ENCODE measurements around the gene ZNF184. TPM values are rescaled to one million over a fixed set of nuclear protein-coding genes. Genes with fewer than 3 reads are reported as not detected.
"Not testable (repeated sequence)": the region's sequence is repeated elsewhere in the genome, so short reads cannot be mapped to it uniquely, and the experiment has no call there.

ZNF184 gene
- total RNA-seq, 1 donor from 2014 or later, result 8.2 TPM

GRCh38 chr6:27426045-27426620 is 46.8 kb downstream of the ZNF184 start:
- Mint-ChIP-seq H3K4me3 (no peak overlapping the region), H3K36me3 (ENCODE audit: low read depth) (no peaks in the 10 kb centered on the region), H3K9me3 (peaks cover 10% of the 10 kb centered on the region), H3K27me3 (no peaks in the 10 kb centered on the region), H3K4me1 (no peaks in the 10 kb centered on the region), H3K27ac (no peak overlapping the region)
- intact Hi-C loops (cut with micrococcal nuclease), result no loop called here
- DNase-seq, result no peak

- H3K9me3 Mint-ChIP-seq, result peaks cover 15% of the 10 kb centered on the region
- intact Hi-C loops (cut with micrococcal nuclease); H3K4me1 Mint-ChIP-seq; H3K27ac Mint-ChIP-seq; DNase-seq; H3K36me3 Mint-ChIP-seq (ENCODE audit: low read depth); H3K4me3 Mint-ChIP-seq; H3K27me3 Mint-ChIP-seq: not testable (repeated sequence)
Measured at GRCh38 chr6:27424851-27425250, 48.1 kb downstream of the ZNF184 start.

- Mint-ChIP-seq H3K4me1 (no peaks in the 10 kb centered on the region), H3K9me3 (peaks cover 19% of the 10 kb centered on the region), H3K4me3 (no peak overlapping the region), H3K36me3 (ENCODE audit: low read depth) (no peaks in the 10 kb centered on the region), H3K27ac (no peak overlapping the region), H3K27me3 (no peaks in the 10 kb centered on the region)
- intact Hi-C loops (cut with micrococcal nuclease), result no loop called here
- no peak for DNase-seq
Measured at GRCh38 chr6:27422651-27423332, 50.1 kb downstream of the ZNF184 start.

- no peaks in the 10 kb centered on the region for H3K27me3 Mint-ChIP-seq
- peaks cover 23% of the 10 kb centered on the region for H3K9me3 Mint-ChIP-seq
- intact Hi-C loops (cut with micrococcal nuclease), result no loop called here
- no peak for DNase-seq
- H3K4me1 Mint-ChIP-seq, result no peaks in the 10 kb centered on the region
- no peak overlapping the region for H3K27ac Mint-ChIP-seq
- H3K4me3 Mint-ChIP-seq, result no peak overlapping the region
- no peaks in the 10 kb centered on the region for H3K36me3 Mint-ChIP-seq (ENCODE audit: low read depth)
Measured at GRCh38 chr6:27419363-27419762, 53.5 kb downstream of the ZNF184 start.

GRCh38 chr6:27415898-27416297 is 57.0 kb downstream of the ZNF184 start:
- DNase-seq, result no peak
- Mint-ChIP-seq H3K4me3 (no peak overlapping the region), H3K36me3 (ENCODE audit: low read depth) (no peaks in the 10 kb centered on the region), H3K27me3 (no peaks in the 10 kb centered on the region), H3K27ac (no peak overlapping the region), H3K4me1 (no peaks in the 10 kb centered on the region), H3K9me3 (peaks cover 15% of the 10 kb centered on the region)
- intact Hi-C loops (cut with micrococcal nuclease), result no loop called here

- peaks cover 15% of the 10 kb centered on the region for H3K9me3 Mint-ChIP-seq
- DNase-seq, result no peak
- no peaks in the 10 kb centered on the region for H3K4me1 Mint-ChIP-seq
- H3K4me3 Mint-ChIP-seq, result no peak overlapping the region
- intact Hi-C loops (cut with micrococcal nuclease), result no loop called here
- H3K27ac Mint-ChIP-seq, result no peak overlapping the region
- H3K36me3 Mint-ChIP-seq (ENCODE audit: low read depth), result no peaks in the 10 kb centered on the region
- no peaks in the 10 kb centered on the region for H3K27me3 Mint-ChIP-seq
Measured at GRCh38 chr6:27414996-27415395, 57.9 kb downstream of the ZNF184 start.

- no peaks in the 10 kb centered on the region for H3K4me1 Mint-ChIP-seq
- no peaks in the 10 kb centered on the region for H3K36me3 Mint-ChIP-seq (ENCODE audit: low read depth)
- intact Hi-C loops (cut with micrococcal nuclease), result no loop called here
- DNase-seq, result no peak
- H3K27me3 Mint-ChIP-seq, result no peaks in the 10 kb centered on the region
- H3K9me3 Mint-ChIP-seq, result peaks cover 10% of the 10 kb centered on the region
- H3K27ac Mint-ChIP-seq, result no peak overlapping the region
- no peak overlapping the region for H3K4me3 Mint-ChIP-seq
Measured at GRCh38 chr6:27414300-27414699, 58.6 kb downstream of the ZNF184 start.

- Mint-ChIP-seq H3K36me3 (ENCODE audit: low read depth) (peaks cover 3% of the 10 kb centered on the region), H3K4me3 (no peak overlapping the region), H3K9me3 (peaks cover 11% of the 10 kb centered on the region), H3K27me3 (no peaks in the 10 kb centered on the region), H3K4me1 (no peaks in the 10 kb centered on the region), H3K27ac (no peak overlapping the region)
- intact Hi-C loops (cut with micrococcal nuclease), result no loop called here
- no peak for DNase-seq
Measured at GRCh38 chr6:27407153-27407814, 65.6 kb downstream of the ZNF184 start.

- H3K4me1 Mint-ChIP-seq, result no peaks in the 10 kb centered on the region
- DNase-seq, result no peak
- no peak overlapping the region for H3K27ac Mint-ChIP-seq
- intact Hi-C loops (cut with micrococcal nuclease), result no loop called here
- H3K4me3 Mint-ChIP-seq, result no peak overlapping the region
- H3K27me3 Mint-ChIP-seq, result no peaks in the 10 kb centered on the region
- H3K36me3 Mint-ChIP-seq (ENCODE audit: low read depth), result peaks cover 6% of the 10 kb centered on the region
- peaks cover 20% of the 10 kb centered on the region for H3K9me3 Mint-ChIP-seq
Measured at GRCh38 chr6:27406085-27406484, 66.8 kb downstream of the ZNF184 start.

- no peak overlapping the region for H3K27ac Mint-ChIP-seq
- intact Hi-C loops (cut with micrococcal nuclease), result no loop called here
Measured at GRCh38 chr6:27400877-27401642, 71.8 kb downstream of the ZNF184 start.

More at GRCh38 chr6:27400877-27401642, 71.8 kb downstream of the ZNF184 start:
- H3K9me3 Mint-ChIP-seq, result peaks cover 47% of the 10 kb centered on the region
- H3K4me3 Mint-ChIP-seq, result no peak overlapping the region
- H3K36me3 Mint-ChIP-seq (ENCODE audit: low read depth), result peaks cover 18% of the 10 kb centered on the region
- no peaks in the 10 kb centered on the region for H3K27me3 Mint-ChIP-seq
- H3K4me1 Mint-ChIP-seq, result no peaks in the 10 kb centered on the region
- no peak for DNase-seq

Other genes starting within 250 kb of the ZNF184 start
- gene PRSS16, start 225.4 kb downstream of the ZNF184 start, total RNA-seq, result 0.31 TPM in 1 of 2 replicates, not detected in the other
- gene POM121L2, start 160.8 kb downstream of the ZNF184 start, total RNA-seq, result not detected in 2 replicates
- 0.70 and 0.92 TPM in 2 replicates for gene ZNF391, start 84.3 kb downstream of the ZNF184 start, total RNA-seq

Measured in activated CD4-positive, alpha-beta T cell treated with anti-CD3 and anti-CD28 coated beads, Interleukin-2, amount 10 ng/mL, durations not matched to agents 24 days and 14 days (primary cell).